HG03457 (cell line): Measurements from ENCODE around the gene TXLNA.

ENCODE experiments used
- ATAC-seq: cut with Tn5 transposase; IDR thresholded peaks from one replicate; pipeline ENCODE4 v1.9.1; 2021; ENCODE audit warnings: moderate number of reproducible peaks; ENCODE audit not compliant: unreplicated experiment

Gene TXLNA

DNA sequence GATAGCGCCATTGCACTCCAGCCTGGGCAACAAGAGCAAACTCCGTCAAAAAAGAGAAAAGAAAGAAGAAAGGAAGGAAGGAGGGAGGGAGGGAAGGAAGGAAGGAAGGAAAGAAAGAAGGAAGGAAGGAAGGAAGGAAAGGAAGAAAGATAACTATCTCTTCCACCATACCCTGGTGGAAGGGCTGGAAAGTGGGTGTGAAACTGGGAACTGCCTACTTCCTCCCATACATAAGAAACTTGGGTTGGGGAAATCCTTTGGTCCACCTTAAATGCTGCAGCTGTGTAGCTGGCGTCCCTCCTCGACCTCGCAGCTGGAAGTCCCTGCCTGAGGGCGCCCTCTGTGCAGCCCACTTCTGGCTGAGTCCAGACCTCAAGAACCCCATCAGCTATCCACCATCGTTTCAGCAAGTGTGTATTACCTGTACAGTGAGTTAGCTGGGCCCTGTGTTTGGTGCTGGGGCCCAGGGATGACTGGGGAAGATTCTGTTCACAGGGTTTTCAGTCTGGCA lies 62.9 kb downstream of the TXLNA start:
- no peak for ATAC-seq

DNA sequence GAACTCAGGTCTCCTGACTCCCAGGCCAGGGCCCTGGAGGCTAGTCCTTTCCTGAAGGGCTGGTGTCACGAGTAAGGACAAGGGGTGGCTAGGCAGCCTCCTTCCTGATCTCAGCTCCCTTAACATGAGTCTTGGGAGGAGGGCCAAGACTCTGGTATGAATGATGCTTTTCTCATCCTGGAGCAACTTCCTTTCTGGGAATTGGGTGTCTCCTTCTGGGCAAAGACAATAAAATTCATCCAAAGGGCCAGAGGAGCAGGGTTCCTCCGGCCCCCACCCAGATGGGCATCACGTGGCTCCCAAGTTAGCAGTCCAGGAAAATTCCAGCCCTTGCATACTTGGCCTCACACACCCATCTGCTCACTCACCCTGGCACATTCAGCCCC lies 67.4 kb downstream of the TXLNA start, which contains the start of gene FAM167B:
TSS of gene FAM167B (plus strand) at position 335 of the 386 bp plus-strand sequence. CDS start 200 bp downstream, outside the sequence.
- ATAC-seq: no peak

DNA sequence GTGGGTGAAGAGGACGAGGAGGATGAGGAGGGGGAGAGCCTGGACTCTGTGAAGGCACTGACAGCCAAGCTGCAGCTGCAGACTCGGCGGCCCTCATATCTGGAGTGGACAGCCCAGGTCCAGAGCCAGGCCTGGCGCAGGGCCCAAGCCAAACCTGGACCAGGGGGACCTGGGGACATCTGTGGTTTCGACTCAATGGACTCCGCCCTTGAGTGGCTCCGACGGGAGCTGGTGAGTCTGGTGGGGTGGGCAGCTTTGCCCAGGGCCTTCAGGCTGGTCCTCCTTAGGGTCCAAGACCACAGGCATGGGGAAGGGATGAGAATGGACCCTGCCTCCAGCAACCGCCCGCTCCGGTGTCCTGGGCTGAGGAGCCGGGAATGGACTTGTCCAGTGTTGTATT lies 68.0 kb downstream of the TXLNA start:
- ATAC-seq: no peak
